Right atrium auricular region (tissue), 2 donors: ENCODE measurements around the gene ATP8B2. TPM values are rescaled to one million over a fixed set of nuclear protein-coding genes. Genes with fewer than 3 reads are reported as not detected.
"Not testable (repeated sequence)": the region's sequence is repeated elsewhere in the genome, so short reads cannot be mapped to it uniquely, and the experiment has no call there.

Experiments
- DNase-seq: peaks from one replicate; pipeline ENCODE4 v3.0.0-alpha.2; 2019; ENCODE audit warnings: low spot score
- H3K27ac ChIP-seq, 2 donors: fragments of 200-600 bp; sonication (generic); 1 replicate in 1 of 2; 2 replicates in 1 of 2; pipeline ENCODE4 v1.5.1; 2016 to 2019
- H3K27me3 ChIP-seq, 2 donors: fragments of 200-600 bp; sonication (generic); one replicate each; pipeline versions ENCODE4 v1.5.1 to v1.6.0; 2017 to 2019
- H3K36me3 ChIP-seq: fragments of 200-600 bp; sonication (generic); one replicate; pipeline ENCODE4 v1.5.1; 2016
- H3K4me1 ChIP-seq, 2 donors: fragments of 200-600 bp; sonication (generic); one replicate each; pipeline versions ENCODE4 v1.5.1 to v1.6.0; 2017 to 2019
- H3K4me3 ChIP-seq, 2 donors: fragments of 200-600 bp; sonication (generic); 1 replicate in 1 of 2; 2 replicates in 1 of 2; pipeline ENCODE4 v1.5.1; 2017 to 2019; ENCODE audit warnings: mild to moderate bottlenecking in 1 of 2, moderate library complexity in 1 of 2
- H3K9me3 ChIP-seq, 2 donors: fragments of 200-600 bp; sonication (generic); one replicate each; pipeline ENCODE4 v1.5.1; 2019
- CTCF ChIP-seq, 2 donors: fragments of 200-600 bp; sonication (generic); IDR thresholded peaks; one replicate each; pipeline ENCODE4 v1.5.1; 2019; ENCODE audit warnings: antibody characterized with exemption in 2 of 2
- total RNA-seq, 2 donors: library from RNA; depleted of rRNA; stranded (reverse); fragments of >200 nt; gene quantifications; one replicate each; pipeline ENCODE4 v1.1.0, GENCODE V29; 2016

Gene ATP8B2
- 10 to 100 TPM; 22.8 to 82.5 TPM for total RNA-seq

- Histone ChIP-seq H3K36me3 (no peaks in the 10 kb centered on the region), H3K27ac (peak within 1 kb of the TSS; percentile 92 to 95), H3K4me3 (peak within 1 kb of the TSS; percentile 84 to 88), H3K4me1 (peaks cover 0 to 40% of the 10 kb centered on the region in 2 donors), H3K27me3 (no peaks in the 10 kb centered on the region), H3K9me3 (no peaks in the 10 kb centered on the region)
- peak; percentile 91 to 95 for TF ChIP-seq CTCF (IDR thresholded peaks at IDR 0.05)
- DNase-seq, result peak; percentile 74
Observed at GRCh38 chr1:154324669-154325582, at the start of gene ATP8B2. Gene ATP8B2, plus strand, starts transcription at chr1:154325525. Its CDS starts 2,617 bp downstream, at chr1:154328142.

- TF ChIP-seq CTCF (IDR thresholded peaks at IDR 0.05), result peak in 1 of 2 donors; percentile 32
- DNase-seq, result no peak
- Histone ChIP-seq H3K27ac (no peak overlapping the region), H3K4me3 (no peak overlapping the region), H3K9me3 (no peaks in the 10 kb centered on the region), H3K36me3 (peaks cover 12% of the 10 kb centered on the region), H3K27me3 (no peaks in the 10 kb centered on the region), H3K4me1 (peaks cover 0 to 13% of the 10 kb centered on the region in 2 donors)
Observed at GRCh38 chr1:154276797-154277196, 48.5 kb upstream of the ATP8B2 start.

- H3K27me3 ChIP-seq, DNase-seq, H3K4me1 ChIP-seq, H3K27ac ChIP-seq, H3K36me3 ChIP-seq, H3K9me3 ChIP-seq, H3K4me3 ChIP-seq: not testable (repeated sequence)
Observed at GRCh38 chr1:154287591-154287990, 37.7 kb upstream of the ATP8B2 start.

- Histone ChIP-seq H3K4me3 (no peak overlapping the region), H3K9me3 (peaks cover 0 to 4% of the 10 kb centered on the region in 2 donors), H3K27ac (no peak overlapping the region), H3K4me1 (no peaks in the 10 kb centered on the region), H3K27me3 (no peaks in the 10 kb centered on the region), H3K36me3 (no peaks in the 10 kb centered on the region)
- no peak for DNase-seq
- TF ChIP-seq CTCF (IDR thresholded peaks at IDR 0.05), result no peak
Observed at GRCh38 chr1:154288661-154289060, 36.7 kb upstream of the ATP8B2 start.

GRCh38 chr1:154290921-154291320 is 34.4 kb upstream of the ATP8B2 start:
- Histone ChIP-seq H3K4me1 (no peaks in the 10 kb centered on the region), H3K4me3 (no peak overlapping the region), H3K9me3 (peaks cover 0 to 24% of the 10 kb centered on the region in 2 donors), H3K36me3 (no peaks in the 10 kb centered on the region), H3K27ac (no peak overlapping the region), H3K27me3 (no peaks in the 10 kb centered on the region)
- TF ChIP-seq CTCF (IDR thresholded peaks at IDR 0.05), result no peak
- no peak for DNase-seq

- Histone ChIP-seq H3K27ac (no peak overlapping the region), H3K4me3 (no peak overlapping the region), H3K27me3 (no peaks in the 10 kb centered on the region), H3K4me1 (no peaks in the 10 kb centered on the region), H3K9me3 (peaks cover 0 to 36% of the 10 kb centered on the region in 2 donors), H3K36me3 (no peaks in the 10 kb centered on the region)
- TF ChIP-seq CTCF (IDR thresholded peaks at IDR 0.05), result no peak
- no peak for DNase-seq
Observed at GRCh38 chr1:154295408-154296235, 29.7 kb upstream of the ATP8B2 start.
